HUES6 (cell line): ENCODE data around the gene IRF1.

Experiments
- H3K27ac ChIP-seq: 2 replicates; pipeline ENCODE4 v1.7.0; 2013; ENCODE audit warnings: low read depth, mild to moderate bottlenecking, low read length, inconsistent platforms
- H3K27me3 ChIP-seq: 2 replicates; pipeline ENCODE4 v1.6.1; 2013; ENCODE audit warnings: low read length; ENCODE audit not compliant: control insufficient read depth, insufficient read depth
- H3K36me3 ChIP-seq: 2 replicates; pipeline ENCODE4 v1.6.1; 2013; ENCODE audit warnings: low read length; ENCODE audit not compliant: control insufficient read depth, insufficient read depth
- H3K4me1 ChIP-seq: 2 replicates; pipeline ENCODE4 v1.6.1; 2013; ENCODE audit warnings: low read length; ENCODE audit not compliant: control insufficient read depth, insufficient read depth
- H3K4me3 ChIP-seq: 2 replicates; pipeline ENCODE4 v1.5.1; 2013; ENCODE audit warnings: low read depth, low read length
- H3K9ac ChIP-seq: one replicate; pipeline ENCODE4 v1.6.1; 2013; ENCODE audit warnings: mild to moderate bottlenecking, low read length
- H3K9me3 ChIP-seq: 2 replicates; pipeline ENCODE4 v1.6.1; 2013; ENCODE audit warnings: low read depth, low read length; ENCODE audit not compliant: control insufficient read depth, insufficient read depth

The IRF1 gene

DNA sequence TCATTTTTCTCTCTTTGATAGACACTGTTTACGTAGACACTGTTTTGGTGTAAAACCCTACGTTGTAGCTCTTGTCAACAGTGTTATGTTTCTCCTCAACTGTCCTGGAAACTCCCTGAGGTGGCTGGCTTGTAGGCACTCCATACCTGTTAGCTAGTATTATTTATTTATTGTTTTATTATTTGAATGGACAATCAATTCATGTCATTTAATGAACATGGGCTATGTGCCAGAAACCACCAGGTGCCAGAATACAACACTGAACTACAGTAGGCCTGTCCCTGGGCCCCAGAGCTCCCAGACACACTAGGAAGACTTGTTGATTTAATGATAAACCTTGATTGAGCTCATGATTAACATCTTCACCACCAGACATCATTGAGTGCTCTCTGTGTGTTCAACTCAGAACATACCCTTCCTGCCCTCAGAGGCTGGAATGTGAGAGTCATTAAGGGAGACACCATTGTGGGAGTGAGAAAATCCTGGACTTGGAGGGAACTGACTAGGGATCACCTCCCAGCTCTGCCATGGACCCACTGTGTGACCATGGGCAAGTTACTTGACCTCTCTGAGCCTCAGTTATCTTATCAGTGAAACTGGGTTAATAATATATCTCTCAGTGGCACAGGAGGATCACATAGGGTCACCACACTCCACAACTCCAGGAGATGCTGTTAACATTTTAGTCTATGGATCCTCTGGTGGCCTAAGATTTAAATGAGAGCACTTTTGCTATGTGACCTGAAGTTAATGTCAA, 19.2 kb downstream of the IRF1 start:
- Histone ChIP-seq H3K4me3 (no peak overlapping the region), H3K27me3 (no peaks in the 10 kb centered on the region), H3K9ac (no peak overlapping the region), H3K9me3 (peaks cover 9% of the 10 kb centered on the region; the same call in 1 of the 2 replicates), H3K36me3 (no peaks in the 10 kb centered on the region), H3K27ac (no peak overlapping the region), H3K4me1 (peaks cover 12% of the 10 kb centered on the region)

DNA sequence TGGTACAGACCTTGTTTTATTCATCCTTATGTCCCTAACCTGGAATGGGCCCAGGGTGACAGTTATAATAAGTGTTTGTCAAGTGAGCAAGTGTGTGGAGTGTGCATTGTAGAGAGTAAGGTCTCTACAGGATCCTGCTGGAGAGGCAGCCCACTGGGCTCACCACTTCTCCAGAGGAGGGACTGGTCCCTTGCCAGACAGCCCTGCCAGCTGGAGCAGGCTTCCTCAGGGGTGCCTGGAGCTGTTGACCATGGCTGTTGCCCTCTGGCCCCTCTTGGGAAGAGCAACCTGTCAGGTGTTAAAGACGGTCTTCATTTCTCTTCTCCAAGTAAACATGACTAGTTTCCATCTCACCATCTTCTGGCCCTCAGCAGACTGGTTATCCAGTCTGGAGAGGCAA, 20.0 kb downstream of the IRF1 start:
- no peak overlapping the region for H3K4me3 ChIP-seq
- H3K27me3 ChIP-seq = no peaks in the 10 kb centered on the region
- no peak overlapping the region for H3K27ac ChIP-seq
- no peak overlapping the region for H3K9ac ChIP-seq
- H3K36me3 ChIP-seq = no peaks in the 10 kb centered on the region
- H3K9me3 ChIP-seq = peaks cover 9% of the 10 kb centered on the region; the same call in 1 of the 2 replicates
- peaks cover 12% of the 10 kb centered on the region for H3K4me1 ChIP-seq

DNA sequence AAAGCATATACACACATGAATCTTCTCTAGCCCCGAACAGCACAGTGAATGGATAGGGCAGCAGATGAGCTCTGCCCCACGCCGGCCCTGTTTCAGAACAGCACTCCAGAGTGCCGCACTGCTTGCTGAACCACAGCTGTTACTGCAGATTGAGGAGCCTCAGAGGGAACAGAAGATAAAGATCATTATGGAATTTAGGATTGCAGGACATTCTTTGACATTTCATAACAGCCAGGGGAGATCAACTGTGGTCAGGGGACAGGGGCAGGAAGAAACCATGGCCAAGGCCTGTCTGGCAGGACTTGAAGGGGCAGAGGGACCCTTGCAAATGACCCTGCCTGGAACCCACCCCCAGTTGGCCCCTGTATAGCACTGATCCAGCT, 20.6 kb downstream of the IRF1 start:
- Histone ChIP-seq H3K27me3 (no peaks in the 10 kb centered on the region), H3K27ac (no peak overlapping the region), H3K36me3 (no peaks in the 10 kb centered on the region), H3K9ac (no peak overlapping the region), H3K4me1 (peaks cover 10% of the 10 kb centered on the region), H3K4me3 (no peak overlapping the region), H3K9me3 (peaks cover 9% of the 10 kb centered on the region; the same call in 1 of the 2 replicates)

DNA sequence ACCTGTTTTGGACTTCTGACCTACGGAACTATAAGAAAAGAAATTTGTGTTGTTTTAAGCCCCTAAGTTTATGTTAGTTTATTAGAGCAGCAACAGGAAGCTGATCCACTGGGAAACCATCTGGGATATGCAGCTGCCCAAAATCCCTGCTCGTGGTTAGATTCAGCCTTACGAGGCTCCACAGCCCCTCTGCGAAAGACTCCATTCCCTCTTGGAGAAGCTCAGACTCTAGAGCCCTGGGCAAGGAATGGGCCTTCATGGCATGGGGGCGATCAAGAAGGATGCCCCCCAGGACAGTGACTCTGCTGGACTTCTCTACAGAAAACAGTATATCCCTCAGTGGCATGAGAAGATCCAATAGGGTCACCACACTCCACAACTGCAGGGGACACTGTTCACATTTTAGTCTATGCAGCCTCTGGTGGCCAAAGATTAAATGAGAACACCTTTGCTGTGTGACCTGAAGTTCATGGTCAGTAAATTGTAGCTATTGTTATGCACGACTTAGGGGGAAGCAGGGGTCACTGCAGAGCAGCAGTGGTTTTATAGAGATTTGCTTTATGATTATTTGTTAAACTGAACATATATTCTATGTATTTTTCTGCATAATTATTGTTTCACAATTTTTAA, 21.1 kb downstream of the IRF1 start:
- Histone ChIP-seq H3K9me3 (peaks cover 9% of the 10 kb centered on the region; the same call in 1 of the 2 replicates), H3K4me3 (no peak overlapping the region), H3K27me3 (no peaks in the 10 kb centered on the region), H3K36me3 (no peaks in the 10 kb centered on the region), H3K4me1 (peaks cover 10% of the 10 kb centered on the region), H3K9ac (no peak overlapping the region), H3K27ac (no peak overlapping the region)

DNA sequence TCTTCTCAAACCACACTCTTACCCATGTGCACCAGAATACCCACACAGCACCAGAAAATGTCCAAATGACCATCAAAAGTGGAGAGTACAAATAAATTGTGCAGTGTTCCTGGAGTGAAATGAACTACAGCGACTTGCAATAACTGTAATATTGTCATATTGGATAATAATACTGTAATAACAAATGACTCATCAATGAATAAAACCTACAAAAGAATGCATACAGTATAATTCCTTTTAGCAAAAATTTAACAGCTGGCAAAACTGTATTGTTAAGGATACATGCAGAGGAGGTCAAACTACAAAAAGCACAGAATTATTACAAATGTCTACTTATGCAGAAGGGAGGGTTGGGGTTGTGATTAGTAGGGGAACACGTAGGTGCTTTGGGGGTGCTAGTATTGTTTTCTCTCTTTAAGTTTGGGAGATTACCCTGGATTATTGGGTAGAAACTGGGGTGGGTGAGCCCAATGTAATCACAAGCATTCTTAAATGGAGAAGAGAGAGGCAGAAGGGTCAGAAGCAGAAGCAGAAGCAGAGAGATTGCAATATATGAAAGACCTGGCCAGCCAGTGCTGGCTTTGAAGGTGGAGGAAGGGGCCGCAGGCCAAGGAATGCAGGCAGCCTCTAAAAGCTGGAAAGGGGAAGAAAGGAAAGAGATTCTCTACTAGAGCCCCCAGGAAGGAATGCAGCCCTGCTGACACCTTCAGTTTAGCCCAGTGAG, 21.8 kb downstream of the IRF1 start:
- Histone ChIP-seq H3K9me3 (peaks cover 9% of the 10 kb centered on the region; the same call in 1 of the 2 replicates), H3K36me3 (no peaks in the 10 kb centered on the region), H3K9ac (no peak overlapping the region), H3K27me3 (no peaks in the 10 kb centered on the region), H3K4me3 (no peak overlapping the region), H3K27ac (no peak overlapping the region), H3K4me1 (peaks cover 16% of the 10 kb centered on the region)

DNA sequence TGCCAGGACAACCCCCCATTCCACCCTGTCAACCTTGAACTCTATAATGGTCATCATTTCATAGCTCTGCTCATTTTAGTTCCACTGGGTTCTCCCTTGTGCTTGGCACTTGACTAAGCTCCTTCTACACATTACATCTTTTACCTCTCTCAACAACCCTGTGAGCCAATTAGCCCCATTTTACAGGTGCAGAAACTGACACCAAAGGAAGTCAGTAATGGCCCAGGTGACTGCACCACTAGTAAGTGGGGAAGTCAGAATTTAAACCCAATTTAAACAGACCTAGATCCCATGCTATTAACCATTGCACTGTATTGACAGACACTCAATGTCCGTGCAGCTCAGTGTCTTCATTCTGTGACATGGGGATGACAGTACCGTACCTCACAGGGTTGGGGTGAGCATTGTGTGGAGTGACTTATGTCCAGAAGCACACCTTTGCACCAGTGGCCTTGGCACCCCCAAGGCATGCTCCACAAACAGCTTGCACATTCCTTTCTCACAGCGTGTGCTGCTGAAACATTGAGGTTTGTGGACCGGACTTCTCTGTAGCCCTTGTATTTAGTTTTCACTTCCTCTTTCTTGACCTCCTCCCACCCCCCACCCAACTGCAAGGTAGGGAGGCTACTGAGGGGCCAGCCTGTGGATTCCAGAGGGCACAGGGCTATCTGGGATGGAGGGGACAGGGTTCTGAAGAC, 23.1 kb downstream of the IRF1 start:
- Histone ChIP-seq H3K4me3 (no peak overlapping the region), H3K27me3 (no peaks in the 10 kb centered on the region), H3K9ac (no peak overlapping the region), H3K27ac (no peak overlapping the region), H3K9me3 (peaks cover 9% of the 10 kb centered on the region; the same call in 1 of the 2 replicates), H3K4me1 (peaks cover 16% of the 10 kb centered on the region), H3K36me3 (no peaks in the 10 kb centered on the region)

DNA sequence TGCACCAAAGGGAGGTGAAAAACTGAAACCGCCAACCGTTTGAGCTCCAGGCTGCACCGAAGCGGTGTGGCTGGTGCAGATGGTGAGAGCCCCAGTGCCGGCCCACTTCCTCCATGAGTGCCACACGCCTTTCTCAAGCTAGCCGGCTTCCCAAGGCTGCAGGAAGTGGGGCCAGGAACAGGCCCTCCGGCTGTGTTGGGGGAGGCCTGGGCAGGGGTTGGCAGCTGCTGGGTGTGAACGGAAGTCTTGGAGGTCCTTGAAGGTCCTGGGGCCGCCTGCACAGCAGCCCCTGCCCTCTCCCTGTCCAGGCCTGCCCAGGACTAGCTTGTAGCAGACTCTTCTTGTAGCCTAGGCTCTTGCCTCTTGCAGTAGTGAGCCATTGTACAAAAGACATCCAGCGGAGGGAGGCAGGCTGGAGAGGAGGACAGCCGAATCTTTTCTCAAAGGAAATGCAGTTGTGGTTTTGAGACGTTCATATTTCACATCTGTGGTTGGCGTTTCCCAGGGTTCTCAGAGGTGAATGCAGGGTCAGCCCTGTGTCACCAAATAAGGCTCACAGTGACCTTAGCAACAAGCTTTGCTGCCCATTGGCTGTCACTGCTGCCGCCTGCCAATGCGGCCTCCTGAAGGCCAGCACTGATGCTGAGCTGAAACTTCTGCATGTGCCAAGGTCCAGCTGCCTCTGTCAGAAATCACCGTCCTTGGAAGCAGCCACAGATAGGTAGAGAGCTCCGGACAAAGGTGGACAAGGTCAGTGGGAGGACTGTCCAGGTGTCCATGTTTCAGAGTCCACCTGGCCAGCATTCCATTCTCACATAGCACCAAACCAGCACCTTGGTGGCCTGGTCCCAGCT, 23.9 kb downstream of the IRF1 start:
- Histone ChIP-seq H3K27ac (no peak overlapping the region), H3K9ac (no peak overlapping the region), H3K9me3 (peaks cover 9% of the 10 kb centered on the region; the same call in 1 of the 2 replicates), H3K36me3 (no peaks in the 10 kb centered on the region), H3K4me1 (peaks cover 16% of the 10 kb centered on the region), H3K27me3 (no peaks in the 10 kb centered on the region), H3K4me3 (no peak overlapping the region)

DNA sequence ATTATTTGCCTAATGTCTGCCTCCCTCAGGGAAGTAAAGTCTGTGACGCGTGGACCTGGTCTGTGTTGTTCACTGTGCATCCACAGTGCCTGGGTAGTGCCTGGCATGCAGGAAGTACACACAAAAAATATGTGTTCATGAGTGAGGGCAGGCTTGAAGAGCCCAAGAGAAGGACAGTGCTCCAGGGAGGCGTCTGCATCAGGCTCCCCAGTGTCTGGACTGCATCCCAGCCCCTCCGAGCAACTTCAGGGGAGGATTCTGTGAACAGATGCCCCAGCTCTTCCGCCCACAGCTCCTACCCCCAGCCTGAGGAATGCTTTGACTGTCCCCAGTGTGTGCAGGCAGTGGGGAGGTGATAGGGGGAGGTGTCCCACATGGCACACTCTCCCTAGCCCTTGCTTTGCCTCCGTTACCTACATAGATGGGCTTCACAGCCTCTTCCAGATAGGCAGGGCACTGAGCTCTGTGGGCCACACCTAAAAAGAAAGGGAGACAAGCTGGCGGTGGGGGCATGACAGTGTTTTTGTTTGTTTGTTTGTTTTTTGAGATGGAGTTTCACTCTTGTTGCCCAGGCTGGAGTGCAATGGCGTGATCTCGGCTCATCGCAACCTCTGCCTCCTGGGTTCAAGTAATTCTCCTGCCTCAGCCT, 25.4 kb downstream of the IRF1 start:
- no peaks in the 10 kb centered on the region for H3K27me3 ChIP-seq
- H3K4me1 ChIP-seq = peaks cover 19% of the 10 kb centered on the region
- H3K9me3 ChIP-seq = peaks cover 9% of the 10 kb centered on the region; the same call in 1 of the 2 replicates
- H3K36me3 ChIP-seq = no peaks in the 10 kb centered on the region
- H3K27ac ChIP-seq = no peak overlapping the region
- no peak overlapping the region for H3K4me3 ChIP-seq
- H3K9ac ChIP-seq = no peak overlapping the region

DNA sequence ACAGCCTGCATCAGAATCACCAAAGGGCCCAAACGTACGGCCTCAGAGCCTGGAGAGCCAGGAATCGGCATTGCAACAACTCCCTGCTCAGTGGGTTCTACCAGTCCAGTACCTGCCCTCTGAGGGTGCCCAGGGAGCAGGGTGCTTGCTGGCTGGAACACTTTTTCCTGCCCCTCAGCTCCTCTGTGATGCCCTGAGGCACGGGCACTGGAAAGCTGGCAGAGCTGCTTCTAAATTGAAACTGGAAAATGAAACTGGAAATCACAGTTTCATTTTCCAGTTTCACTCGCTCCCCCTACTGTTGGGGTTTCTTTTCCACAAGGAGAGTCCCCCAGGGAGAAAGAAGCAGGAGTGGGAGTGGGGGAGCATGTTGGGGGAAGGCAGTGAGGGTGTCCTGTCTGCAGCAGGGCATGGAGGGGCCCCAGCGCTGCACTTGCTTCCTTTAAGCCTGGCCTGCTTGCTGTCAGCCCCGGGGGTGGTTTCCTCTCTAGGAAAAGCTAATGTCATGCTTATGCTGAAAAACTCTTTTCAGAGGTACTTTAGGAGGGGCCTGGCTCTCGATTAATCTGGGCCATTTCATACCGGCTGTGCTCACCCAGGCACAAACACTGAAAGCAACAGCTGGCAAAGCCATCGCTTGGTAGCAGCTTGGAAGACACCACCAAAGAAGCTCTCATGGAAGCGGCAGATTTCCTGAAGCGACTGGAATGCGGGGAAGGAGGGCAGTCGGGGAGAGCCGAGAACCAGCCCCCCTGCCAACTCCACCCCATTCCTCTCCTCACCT, 26.2 kb downstream of the IRF1 start:
- no peak overlapping the region for H3K27ac ChIP-seq

More for the DNA sequence above, 26.2 kb downstream of the IRF1 start:
- Histone ChIP-seq H3K9ac (no peak overlapping the region), H3K9me3 (peaks cover 8% of the 10 kb centered on the region; the same call in 1 of the 2 replicates), H3K4me3 (no peak overlapping the region), H3K4me1 (peaks cover 19% of the 10 kb centered on the region), H3K27me3 (no peaks in the 10 kb centered on the region), H3K36me3 (no peaks in the 10 kb centered on the region)
